Measurements from ENCODE around the gene SLC6A9.

SLC6A9 gene

DNA sequence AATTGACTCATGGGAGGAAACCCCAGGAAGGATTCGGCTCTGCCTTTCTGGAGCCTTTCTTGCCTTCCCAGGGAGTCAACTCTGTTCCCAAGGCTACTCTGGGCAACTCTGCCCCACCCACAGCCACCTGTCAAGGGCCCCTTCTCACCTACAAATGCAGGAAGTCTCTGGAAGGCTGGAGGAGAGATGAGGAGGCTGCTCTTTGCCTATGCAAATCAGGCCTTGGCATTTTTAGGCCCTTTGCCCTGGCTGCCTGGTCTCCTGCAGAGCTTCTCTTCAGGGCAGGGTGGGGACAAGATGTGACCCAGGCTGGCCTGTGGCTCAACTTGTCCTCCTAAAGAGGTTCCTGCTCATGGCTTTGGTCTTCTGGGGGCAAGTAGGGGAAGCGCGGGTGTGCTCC, 5.4 kb downstream of the SLC6A9 start:
- DNase-seq = no peak

- DNase-seq = no peak
Measured at GRCh38 chr1:44024903-44025525, 6.2 kb downstream of the SLC6A9 start.

DNA sequence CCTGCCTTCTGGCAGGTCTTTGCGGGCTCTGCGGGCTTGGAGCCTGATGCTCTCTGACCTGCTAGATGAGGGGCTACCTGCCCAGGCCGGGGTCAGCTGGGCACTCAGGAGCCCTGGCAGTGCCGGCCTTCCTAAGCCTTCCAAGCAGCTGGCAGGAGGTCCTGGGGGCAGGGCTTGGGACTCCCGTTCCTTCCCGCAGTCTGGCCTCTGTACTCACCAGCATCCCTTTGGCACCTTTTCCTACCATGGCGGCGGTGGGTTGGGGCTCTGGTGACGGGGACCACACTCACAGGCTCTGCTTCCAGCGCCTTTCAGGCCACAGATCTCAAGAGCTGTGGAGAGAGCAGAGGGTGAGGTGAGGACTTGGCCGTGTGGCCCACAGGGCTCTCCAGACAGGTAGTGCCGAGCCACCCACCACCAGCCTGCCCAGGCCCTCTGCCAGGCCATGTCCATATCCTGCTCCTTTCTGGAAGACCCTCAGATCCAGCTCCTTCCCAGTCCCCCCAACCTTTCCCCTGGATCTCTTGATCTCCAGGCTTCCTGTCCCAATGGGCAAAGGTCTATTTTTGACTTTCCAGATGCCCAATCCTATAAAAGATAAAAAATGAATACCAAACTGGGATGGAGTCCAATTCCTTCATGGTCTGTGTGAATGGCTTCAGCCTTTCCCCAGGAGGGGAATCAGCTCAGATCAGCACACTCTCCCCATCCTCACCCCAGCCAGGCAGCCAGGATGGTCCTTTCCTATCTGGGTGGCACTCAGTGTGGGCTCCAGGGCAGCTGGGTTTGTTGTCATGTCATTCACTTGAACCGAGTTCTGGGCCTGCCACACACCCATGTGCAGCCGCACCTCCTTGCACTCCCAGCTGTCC, 7.0 kb downstream of the SLC6A9 start:
- no peak for DNase-seq

GRCh38 chr1:44021581-44022321, 9.5 kb downstream of the SLC6A9 start:
- no peak for DNase-seq

DNA sequence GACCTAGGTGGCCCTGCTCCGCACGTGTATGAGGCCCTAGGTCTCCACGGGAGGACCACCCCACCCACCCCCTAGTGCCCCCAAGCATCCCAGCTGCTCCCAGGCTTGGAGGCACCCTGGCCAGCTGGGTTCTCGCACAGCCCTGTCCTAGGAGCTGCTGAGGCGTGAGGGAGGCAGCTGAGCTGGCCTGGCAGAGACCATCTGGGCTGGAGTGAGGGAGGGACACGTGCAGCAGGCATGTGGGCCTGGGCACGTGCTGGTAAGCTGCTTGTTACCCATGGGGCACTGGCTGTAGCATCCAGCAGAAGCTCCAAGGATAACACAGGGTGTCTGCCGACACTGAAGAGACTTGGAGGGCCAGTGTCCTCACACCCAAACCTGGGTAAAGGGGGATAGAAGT, 10.1 kb downstream of the SLC6A9 start:
- no peak for DNase-seq

DNA sequence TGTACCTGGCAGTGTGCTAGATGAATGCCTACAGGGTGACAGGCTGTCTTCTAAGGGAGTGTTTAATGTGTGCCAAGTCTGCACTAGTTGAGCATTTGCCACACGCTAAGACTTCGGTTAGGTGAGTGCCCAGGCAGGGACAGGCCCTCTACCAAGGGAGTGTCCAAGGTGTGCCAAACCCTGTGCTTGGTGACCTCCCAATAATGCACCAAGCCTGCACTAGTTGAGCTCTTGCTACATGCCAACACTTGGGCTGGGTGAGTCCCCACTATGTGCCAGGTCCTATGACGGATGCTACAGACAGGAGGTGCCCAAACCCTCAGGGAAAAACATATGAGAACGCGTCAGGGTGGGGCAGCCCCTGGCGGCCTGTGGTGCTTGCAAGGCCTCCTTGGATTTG, 10.8 kb downstream of the SLC6A9 start:
- DNase-seq = no peak

GRCh38 chr1:44019466-44019948, 11.8 kb downstream of the SLC6A9 start:
- DNase-seq = peak; percentile 57

DNA sequence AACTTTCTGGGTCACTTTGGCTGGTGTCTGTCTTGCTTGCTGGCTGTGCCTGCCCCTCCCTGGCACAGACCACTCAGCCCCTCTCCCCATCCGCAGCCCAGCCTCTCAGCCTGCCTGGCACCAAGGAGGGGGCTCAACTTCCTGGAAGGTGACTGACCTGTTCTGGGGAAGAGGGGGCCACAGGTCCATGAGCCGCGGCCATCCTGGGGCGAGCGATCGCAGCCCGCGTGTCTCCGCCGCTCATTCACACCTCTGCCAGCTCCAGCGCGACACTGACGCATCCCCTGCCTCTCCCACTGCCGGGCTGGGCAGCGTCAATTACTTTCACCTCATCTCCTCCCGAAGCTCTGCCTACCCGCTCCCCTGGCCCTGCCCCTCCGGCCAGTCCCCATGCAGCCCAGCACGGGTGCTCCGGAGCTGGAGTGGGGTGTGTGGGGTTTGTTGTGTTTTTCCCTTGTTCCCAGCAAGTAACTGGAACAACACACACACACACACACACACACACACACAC, 14.3 kb downstream of the SLC6A9 start:
- DNase-seq = no peak

GRCh38 chr1:44016041-44016889, 15.0 kb downstream of the SLC6A9 start:
- no peak for DNase-seq

DNA sequence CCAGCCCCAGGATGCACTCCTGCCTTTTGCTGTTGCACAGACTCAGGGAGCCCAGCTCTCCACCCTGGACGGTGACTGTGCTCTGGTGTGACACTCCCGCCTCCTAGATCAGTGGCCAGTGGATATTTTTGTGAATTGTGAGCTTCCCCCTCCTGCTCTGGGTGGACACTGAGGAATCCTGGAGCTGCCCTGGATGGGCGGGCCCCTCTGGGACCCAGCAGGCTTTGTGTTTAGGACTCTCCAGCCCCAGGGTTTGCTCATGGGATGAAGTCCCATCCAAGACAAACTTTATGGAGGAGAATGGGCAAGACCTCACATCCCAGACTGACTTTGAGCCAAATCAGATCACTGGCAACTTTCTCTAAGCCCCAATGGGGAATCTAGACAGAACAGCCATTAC, 16.1 kb downstream of the SLC6A9 start:
- DNase-seq = no peak

DNA sequence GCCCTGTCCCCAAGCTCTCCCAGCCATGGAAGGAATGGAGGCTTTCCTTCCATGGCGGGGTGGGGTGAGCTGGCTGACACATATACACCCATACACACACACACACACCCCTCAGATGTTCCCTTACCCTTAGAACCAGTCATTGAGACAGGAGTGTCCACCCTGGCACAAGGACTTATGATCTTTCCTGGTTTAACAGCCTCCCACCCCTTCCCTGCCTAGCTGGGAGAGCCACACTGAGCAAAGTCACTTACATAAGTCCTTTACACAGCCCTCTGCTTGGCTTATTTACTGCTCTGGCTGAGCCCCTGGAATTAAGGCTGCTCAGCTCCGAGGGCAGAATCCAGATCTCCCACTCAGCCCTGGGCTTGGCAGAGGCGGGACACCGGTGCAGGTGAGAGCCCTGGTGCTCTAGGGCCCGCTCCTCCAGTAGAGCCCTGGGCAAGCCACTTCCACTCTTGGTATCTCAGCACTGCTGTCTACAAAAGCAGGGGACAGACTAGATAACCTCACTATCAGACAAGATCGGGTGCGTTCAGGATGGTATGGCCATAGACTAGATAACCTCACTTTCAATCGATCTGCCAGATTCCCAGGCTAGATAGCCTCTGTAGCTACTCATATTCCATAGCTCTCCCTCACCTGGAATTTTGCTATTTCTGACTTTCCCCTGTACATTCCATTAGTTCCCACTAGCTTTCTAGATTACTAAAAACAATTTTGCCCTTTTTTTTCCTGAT, 16.7 kb downstream of the SLC6A9 start:
- no peak for DNase-seq

DNA sequence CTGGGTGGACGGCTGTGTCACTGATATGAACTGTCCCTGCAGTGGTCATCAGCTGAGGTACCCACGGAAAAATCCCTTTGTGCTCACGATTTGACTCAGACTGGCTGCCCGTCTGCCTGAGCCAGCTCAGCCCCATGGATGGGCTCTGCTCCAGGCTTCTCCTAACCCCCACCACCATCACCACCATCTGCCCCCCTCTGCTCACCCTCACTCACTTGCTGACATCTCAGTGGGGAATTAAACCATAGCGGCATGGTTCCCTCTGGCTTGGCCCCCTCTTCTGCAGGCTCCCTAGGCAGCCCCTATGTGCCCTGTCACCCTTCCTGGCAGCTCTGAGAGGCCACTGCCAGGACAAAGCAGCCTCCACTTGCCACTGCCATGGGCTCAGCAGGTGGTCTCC, 17.3 kb downstream of the SLC6A9 start:
- peak; percentile 14 for DNase-seq

DNA sequence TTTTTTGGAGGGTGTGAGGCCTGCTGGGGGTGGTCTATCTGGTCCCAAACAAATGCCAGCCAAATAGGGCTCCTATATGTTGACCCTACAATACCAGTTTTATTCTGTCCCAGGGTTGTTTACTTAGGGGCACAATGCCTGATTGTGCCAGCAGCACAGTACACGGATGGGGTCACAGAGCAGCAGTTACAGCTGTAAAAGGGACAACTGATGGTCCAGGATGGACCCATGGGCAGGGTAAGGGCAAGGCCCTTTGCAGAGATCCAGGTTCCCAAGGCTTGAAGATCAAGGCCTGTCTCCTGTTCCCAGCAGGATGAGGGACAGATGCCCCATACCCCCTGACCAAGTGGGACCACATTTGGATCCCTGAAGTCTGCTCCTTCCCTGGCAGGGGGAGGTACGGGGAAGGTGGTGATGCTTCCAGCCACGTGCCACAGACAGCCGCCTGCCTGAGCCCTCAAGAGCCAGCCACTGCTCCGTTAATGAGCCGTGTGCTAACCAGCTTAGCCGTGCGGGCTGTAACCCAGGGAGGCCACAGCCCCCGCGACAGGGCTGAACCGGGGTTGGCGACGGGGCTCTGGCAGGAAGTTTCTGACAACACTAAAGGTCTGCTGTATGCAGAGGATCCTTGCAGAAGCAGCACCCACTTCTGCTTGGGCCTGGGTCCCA, 18.2 kb downstream of the SLC6A9 start:
- DNase-seq = peak; percentile 12

DNA sequence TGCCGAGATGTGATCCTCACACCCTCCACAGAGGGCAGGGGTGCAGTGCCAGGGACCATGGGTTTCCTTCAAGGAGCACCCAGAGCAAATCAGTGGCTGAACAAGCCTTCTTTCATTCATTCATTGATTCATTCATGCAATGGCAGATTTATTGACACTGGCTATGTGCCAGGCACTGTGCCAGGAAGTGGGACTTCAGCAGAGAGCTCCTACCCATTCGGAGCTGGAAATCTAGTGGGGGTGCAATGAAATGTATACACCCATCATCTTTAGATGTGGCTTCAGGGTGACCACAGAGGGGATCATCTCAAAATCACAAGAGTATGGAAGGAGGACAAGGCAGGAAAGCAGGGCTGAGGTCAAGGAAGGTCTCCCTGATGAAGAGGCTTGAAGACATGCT, 18.9 kb downstream of the SLC6A9 start:
- DNase-seq = peak; percentile 9

DNA sequence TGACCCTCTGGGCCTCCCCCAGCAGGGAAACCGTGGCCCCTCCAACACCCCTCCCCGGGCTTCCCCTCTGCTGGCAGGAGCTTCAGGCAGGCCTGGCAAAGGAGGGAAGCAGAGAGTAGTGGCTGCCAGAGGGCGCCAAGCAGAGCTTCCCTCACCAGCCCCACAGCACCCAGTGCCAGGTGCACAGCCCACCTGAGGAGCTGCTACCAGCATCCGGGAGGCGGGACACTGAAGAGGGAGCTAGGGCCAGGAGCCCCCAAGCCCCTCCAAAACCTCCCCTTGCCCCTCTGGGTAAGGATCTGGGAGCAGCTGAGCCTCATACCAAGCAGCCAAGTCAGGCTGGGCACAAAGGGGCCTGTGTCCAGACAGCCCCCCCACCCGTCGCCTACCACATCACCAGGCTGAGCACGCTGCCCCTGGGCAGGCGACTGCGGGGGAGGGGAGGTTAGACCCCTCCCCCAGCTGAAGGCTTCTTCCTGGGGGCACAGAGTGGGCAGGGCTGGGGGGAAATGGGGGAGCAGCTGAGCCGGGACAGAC, 20.3 kb downstream of the SLC6A9 start:
- DNase-seq = no peak

- DNase-seq = no peak
Measured at GRCh38 chr1:44008259-44008658, 23.0 kb downstream of the SLC6A9 start.

DNA sequence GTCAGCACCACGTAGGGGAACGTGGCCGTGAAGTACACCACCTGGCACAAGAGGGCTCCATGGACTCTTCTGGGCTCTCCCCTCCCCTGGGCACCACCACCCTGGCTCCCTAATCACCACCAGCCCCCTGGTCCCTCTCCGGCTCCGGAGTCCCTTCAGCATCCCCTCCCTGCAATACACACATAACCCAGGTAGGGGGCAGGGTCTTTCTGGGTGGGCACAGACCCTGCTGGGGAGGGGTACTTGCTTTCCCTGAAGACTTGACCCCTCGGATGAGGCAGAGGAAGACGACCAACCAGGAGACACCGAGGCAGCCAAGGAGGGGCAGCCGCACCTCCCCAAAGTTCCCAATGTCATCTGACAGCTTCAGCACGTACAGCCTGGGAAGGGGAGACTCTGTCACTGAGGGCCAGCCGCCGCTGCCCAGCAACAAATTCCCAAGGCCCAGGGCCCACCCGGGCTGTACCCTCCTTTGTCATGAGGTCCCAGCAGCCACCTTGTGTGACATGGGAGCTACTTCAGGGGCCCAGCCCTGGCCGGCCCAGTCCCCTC, 28.6 kb downstream of the SLC6A9 start:
- no peak for DNase-seq

DNA sequence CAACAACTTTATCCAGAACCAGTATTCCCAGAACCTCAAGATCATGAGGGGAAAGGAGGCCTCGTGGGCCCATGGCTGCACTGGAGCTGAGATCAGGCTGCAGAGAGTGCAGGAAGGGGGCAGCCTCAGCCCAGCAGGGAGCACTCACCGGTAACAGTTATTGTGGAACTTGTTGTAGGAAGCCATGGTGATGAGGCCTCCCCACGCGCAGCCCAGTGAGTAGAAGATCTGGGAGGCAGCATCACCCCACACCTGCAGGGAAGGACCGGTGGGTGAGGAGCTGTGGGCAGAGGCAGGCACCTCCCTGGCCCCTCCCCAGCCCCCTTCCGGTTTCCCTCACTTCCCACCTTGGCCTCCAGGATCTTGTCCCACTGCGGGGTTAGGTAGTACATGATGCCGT, 29.1 kb downstream of the SLC6A9 start:
- DNase-seq = no peak

- no peak for DNase-seq
Measured at GRCh38 chr1:44000122-44000665, 31.1 kb downstream of the SLC6A9 start.

DNA sequence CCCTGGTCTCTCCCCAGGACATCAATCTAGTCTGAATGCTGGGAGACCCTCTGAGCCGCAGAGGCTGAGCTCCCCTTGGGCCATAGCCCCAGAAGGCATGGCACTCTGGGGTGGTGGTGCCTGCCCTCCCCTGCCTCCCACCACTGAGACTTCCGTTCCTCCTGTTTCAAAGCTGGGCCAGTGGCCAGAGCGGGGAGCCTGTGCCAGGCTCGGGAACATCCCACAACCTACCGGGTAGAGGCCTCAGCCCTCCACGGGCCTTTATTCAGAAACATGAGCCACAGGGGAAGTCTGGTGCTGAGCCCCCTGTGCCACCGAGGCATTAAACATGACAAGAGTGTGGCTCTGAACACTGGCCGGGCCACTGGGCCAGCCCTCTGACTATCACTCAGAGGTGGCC, 31.8 kb downstream of the SLC6A9 start:
- DNase-seq = no peak
